ENCODE measurements around the gene THNSL1. TPM values are rescaled to one million over a fixed set of nuclear protein-coding genes. Genes with fewer than 3 reads are reported as not detected.
A peak's percentile ranks its signal among the peaks of the same experiment; 100 is the strongest.

THNSL1 gene
- total and polyA plus RNA-seq, 2 of the 13 experiments (the other 11 are each of a cell fraction or from before 2014, with no cell fraction given), result 1.3 to 3.8 TPM

DNA sequence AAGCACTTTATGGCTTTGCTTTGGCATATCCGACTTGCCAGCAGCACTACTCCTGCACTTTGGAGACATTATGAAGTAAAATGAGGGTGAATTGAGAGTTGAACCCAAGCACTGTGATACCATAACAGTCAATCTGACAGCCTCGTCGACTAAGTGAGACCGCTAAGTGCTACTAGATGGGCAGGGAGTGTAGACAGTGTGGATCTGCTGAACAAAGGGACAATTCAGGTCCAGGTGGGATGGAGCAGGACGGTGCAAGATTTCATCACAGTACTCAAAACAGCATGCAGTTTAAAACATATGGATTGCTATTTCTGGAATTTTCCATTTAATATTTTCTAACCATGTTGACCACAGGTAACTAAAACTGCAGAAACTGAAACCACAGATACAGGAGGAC, 43.2 kb upstream of the THNSL1 start (continued):
- TF ChIP-seq, protein P1, sequence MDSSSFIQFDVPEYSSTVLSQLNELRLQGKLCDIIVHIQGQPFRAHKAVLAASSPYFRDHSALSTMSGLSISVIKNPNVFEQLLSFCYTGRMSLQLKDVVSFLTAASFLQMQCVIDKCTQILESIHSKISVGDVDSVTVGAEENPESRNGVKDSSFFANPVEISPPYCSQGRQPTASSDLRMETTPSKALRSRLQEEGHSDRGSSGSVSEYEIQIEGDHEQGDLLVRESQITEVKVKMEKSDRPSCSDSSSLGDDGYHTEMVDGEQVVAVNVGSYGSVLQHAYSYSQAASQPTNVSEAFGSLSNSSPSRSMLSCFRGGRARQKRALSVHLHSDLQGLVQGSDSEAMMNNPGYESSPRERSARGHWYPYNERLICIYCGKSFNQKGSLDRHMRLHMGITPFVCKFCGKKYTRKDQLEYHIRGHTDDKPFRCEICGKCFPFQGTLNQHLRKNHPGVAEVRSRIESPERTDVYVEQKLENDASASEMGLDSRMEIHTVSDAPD (CRISPR knock-in tag; IDR thresholded peaks at IDR 0.05), result no peak
- no peak for TF ChIP-seq ZNF737 (CRISPR knock-in tag; IDR thresholded peaks at IDR 0.05; ENCODE audit: borderline replicate concordance)
- peak; percentile 22 for TF ChIP-seq XRCC5 (optimal IDR thresholded peaks at IDR 0.05; ENCODE audit: low read length)
- peak; percentile 30; the same call in 1 of the 2 replicates for TF ChIP-seq GATAD2A (CRISPR knock-in tag; IDR thresholded peaks at IDR 0.05)
- TF ChIP-seq, protein P2, sequence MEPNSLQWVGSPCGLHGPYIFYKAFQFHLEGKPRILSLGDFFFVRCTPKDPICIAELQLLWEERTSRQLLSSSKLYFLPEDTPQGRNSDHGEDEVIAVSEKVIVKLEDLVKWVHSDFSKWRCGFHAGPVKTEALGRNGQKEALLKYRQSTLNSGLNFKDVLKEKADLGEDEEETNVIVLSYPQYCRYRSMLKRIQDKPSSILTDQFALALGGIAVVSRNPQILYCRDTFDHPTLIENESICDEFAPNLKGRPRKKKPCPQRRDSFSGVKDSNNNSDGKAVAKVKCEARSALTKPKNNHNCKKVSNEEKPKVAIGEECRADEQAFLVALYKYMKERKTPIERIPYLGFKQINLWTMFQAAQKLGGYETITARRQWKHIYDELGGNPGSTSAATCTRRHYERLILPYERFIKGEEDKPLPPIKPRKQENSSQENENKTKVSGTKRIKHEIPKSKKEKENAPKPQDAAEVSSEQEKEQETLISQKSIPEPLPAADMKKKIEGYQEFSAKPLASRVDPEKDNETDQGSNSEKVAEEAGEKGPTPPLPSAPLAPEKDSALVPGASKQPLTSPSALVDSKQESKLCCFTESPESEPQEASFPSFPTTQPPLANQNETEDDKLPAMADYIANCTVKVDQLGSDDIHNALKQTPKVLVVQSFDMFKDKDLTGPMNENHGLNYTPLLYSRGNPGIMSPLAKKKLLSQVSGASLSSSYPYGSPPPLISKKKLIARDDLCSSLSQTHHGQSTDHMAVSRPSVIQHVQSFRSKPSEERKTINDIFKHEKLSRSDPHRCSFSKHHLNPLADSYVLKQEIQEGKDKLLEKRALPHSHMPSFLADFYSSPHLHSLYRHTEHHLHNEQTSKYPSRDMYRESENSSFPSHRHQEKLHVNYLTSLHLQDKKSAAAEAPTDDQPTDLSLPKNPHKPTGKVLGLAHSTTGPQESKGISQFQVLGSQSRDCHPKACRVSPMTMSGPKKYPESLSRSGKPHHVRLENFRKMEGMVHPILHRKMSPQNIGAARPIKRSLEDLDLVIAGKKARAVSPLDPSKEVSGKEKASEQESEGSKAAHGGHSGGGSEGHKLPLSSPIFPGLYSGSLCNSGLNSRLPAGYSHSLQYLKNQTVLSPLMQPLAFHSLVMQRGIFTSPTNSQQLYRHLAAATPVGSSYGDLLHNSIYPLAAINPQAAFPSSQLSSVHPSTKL (CRISPR knock-in tag; IDR thresholded peaks at IDR 0.05), result peak; percentile 50; the same call in 1 of the 2 replicates
- 0 out of 2 replicates have a peak, but pooled peaks have one; percentile 15 for TF ChIP-seq FOSL2 (CRISPR knock-in tag; IDR thresholded peaks at IDR 0.05)
- peak; percentile 67 for TF ChIP-seq CEBPB (IDR thresholded peaks at IDR 0.05; ENCODE audit: borderline replicate concordance, low read depth, low read length)
- TF ChIP-seq SOX5 (CRISPR knock-in tag; IDR thresholded peaks at IDR 0.05; ENCODE audit: borderline replicate concordance), result peak; percentile 41; the same call in 1 of the 2 replicates
- no peak for TF ChIP-seq KLF11 (CRISPR knock-in tag; IDR thresholded peaks at IDR 0.05)
- TF ChIP-seq HNRNPLL (IDR thresholded peaks at IDR 0.05; ENCODE audit: low read depth, low read length, poor library complexity, severe bottlenecking), result no peak
- TF ChIP-seq, protein P3, sequence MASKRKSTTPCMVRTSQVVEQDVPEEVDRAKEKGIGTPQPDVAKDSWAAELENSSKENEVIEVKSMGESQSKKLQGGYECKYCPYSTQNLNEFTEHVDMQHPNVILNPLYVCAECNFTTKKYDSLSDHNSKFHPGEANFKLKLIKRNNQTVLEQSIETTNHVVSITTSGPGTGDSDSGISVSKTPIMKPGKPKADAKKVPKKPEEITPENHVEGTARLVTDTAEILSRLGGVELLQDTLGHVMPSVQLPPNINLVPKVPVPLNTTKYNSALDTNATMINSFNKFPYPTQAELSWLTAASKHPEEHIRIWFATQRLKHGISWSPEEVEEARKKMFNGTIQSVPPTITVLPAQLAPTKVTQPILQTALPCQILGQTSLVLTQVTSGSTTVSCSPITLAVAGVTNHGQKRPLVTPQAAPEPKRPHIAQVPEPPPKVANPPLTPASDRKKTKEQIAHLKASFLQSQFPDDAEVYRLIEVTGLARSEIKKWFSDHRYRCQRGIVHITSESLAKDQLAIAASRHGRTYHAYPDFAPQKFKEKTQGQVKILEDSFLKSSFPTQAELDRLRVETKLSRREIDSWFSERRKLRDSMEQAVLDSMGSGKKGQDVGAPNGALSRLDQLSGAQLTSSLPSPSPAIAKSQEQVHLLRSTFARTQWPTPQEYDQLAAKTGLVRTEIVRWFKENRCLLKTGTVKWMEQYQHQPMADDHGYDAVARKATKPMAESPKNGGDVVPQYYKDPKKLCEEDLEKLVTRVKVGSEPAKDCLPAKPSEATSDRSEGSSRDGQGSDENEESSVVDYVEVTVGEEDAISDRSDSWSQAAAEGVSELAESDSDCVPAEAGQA (IDR thresholded peaks at IDR 0.05; ENCODE audit: low read depth), result no peak
- TF ChIP-seq, protein P3 (CRISPR knock-in tag; IDR thresholded peaks at IDR 0.05; ENCODE audit: borderline replicate concordance), result no peak
- no peak for TF ChIP-seq ZNF768 (CRISPR knock-in tag; IDR thresholded peaks at IDR 0.05)
- 0 out of 4 replicates have a peak, but pooled peaks of 1 of the 2 experiments have one; percentile 17 for TF ChIP-seq EP300 (IDR thresholded peaks at IDR 0.05; ENCODE audit: low read depth in 2 of 2, low read length in 2 of 2)
- no peak for TF ChIP-seq EP300 (CRISPR knock-in tag; IDR thresholded peaks at IDR 0.05; ENCODE audit: borderline replicate concordance)
